Measurements from ENCODE around the gene PROM1. TPM values are rescaled to one million over a fixed set of nuclear protein-coding genes. Genes with fewer than 3 reads are reported as not detected.

Gene PROM1
- total and polyA plus RNA-seq, 2 of the 4 experiments (the other 2 are of a cell fraction): not detected

- no peaks in the 10 kb centered on the region for H3K36me3 ChIP-seq (ENCODE audit: control insufficient read depth, insufficient read depth, low read length)
- H3K4me1 ChIP-seq (ENCODE audit: control insufficient read depth, insufficient read depth, low read length): no peaks in the 10 kb centered on the region
- no peak overlapping the region for H3K27ac ChIP-seq (ENCODE audit: insufficient read depth, low read length)
- no peaks in the 10 kb centered on the region for H3K9me1 ChIP-seq (ENCODE audit: insufficient read depth, low read length)
- CTCF ChIA-PET: no interaction called here
- H4K8ac ChIP-seq (ENCODE audit: low read depth in 2 of 2, low read length in 2 of 2): no peak overlapping the region
- H3K4me2 ChIP-seq (ENCODE audit: low read depth, low read length): no peak overlapping the region
- no peak overlapping the region for H3K56ac ChIP-seq (ENCODE audit: extremely low read depth, insufficient read depth, low read length)
- BruUV-seq (replicated peaks): no TSS peak
- no peaks in the 10 kb centered on the region for H4K20me1 ChIP-seq (ENCODE audit: insufficient read depth, low read length)
- ATAC-seq (ENCODE audit: low read depth) (no peak), DNase-seq (no peak)
- no peak overlapping the region for H2AK9ac ChIP-seq (replicated peaks; ENCODE audit: low read depth, low read length, poor library complexity)
- H2BK5ac ChIP-seq (ENCODE audit: low read depth, low read length, poor library complexity, severe bottlenecking): no peak overlapping the region
- H2BK15ac ChIP-seq (ENCODE audit: low read depth, low read length): no peak overlapping the region
- peaks cover 8% of the 10 kb centered on the region for H3K9me3 ChIP-seq (ENCODE audit: control insufficient read depth, insufficient read depth, low read length)
- no peak for TF ChIP-seq MXI1 (IDR thresholded peaks at IDR 0.05; ENCODE audit: borderline replicate concordance, low read depth, low read length)
- TF ChIP-seq SMC3 (IDR thresholded peaks at IDR 0.05; ENCODE audit: low read depth, low read length): no peak
- no peak for TF ChIP-seq CHD1 (IDR thresholded peaks at IDR 0.05; ENCODE audit: low read depth, low read length)
- no peak for TF ChIP-seq RCOR1 (IDR thresholded peaks at IDR 0.05; ENCODE audit: insufficient replicate concordance, low read length)
- no peak for TF ChIP-seq BHLHE40 (IDR thresholded peaks at IDR 0.05; ENCODE audit: low read depth, low read length)
- no peak for TF ChIP-seq MAFK (IDR thresholded peaks at IDR 0.05; ENCODE audit: low read depth, low read length)
- TF ChIP-seq, protein P1, sequence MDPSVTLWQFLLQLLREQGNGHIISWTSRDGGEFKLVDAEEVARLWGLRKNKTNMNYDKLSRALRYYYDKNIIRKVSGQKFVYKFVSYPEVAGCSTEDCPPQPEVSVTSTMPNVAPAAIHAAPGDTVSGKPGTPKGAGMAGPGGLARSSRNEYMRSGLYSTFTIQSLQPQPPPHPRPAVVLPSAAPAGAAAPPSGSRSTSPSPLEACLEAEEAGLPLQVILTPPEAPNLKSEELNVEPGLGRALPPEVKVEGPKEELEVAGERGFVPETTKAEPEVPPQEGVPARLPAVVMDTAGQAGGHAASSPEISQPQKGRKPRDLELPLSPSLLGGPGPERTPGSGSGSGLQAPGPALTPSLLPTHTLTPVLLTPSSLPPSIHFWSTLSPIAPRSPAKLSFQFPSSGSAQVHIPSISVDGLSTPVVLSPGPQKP (IDR thresholded peaks at IDR 0.05; ENCODE audit: borderline replicate concordance, low read depth, low read length): no peak
- TF ChIP-seq, protein P2, sequence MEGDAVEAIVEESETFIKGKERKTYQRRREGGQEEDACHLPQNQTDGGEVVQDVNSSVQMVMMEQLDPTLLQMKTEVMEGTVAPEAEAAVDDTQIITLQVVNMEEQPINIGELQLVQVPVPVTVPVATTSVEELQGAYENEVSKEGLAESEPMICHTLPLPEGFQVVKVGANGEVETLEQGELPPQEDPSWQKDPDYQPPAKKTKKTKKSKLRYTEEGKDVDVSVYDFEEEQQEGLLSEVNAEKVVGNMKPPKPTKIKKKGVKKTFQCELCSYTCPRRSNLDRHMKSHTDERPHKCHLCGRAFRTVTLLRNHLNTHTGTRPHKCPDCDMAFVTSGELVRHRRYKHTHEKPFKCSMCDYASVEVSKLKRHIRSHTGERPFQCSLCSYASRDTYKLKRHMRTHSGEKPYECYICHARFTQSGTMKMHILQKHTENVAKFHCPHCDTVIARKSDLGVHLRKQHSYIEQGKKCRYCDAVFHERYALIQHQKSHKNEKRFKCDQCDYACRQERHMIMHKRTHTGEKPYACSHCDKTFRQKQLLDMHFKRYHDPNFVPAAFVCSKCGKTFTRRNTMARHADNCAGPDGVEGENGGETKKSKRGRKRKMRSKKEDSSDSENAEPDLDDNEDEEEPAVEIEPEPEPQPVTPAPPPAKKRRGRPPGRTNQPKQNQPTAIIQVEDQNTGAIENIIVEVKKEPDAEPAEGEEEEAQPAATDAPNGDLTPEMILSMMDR (conservative IDR thresholded peaks at IDR 0.05; ENCODE audit: low read depth, low read length): no peak
- no peak for TF ChIP-seq RAD21 (IDR thresholded peaks at IDR 0.05; ENCODE audit: low read length)
- no peak for TF ChIP-seq RFX5 (IDR thresholded peaks at IDR 0.05; ENCODE audit: low read depth, low read length)
- TF ChIP-seq MAZ (IDR thresholded peaks at IDR 0.05; ENCODE audit: borderline replicate concordance, low read depth, low read length): no peak
- TF ChIP-seq NFE2L2 (IDR thresholded peaks at IDR 0.05; ENCODE audit: low read depth, low read length): no peak
- no peak for TF ChIP-seq CEBPB (IDR thresholded peaks at IDR 0.05; ENCODE audit: low read depth, low read length)
- POLR2A ChIA-PET (ENCODE audit: unreplicated experiment): no interaction called here
- no peak overlapping the region for H2AK5ac ChIP-seq (ENCODE audit: low read depth, low read length)
- no peak overlapping the region for H3K4me3 ChIP-seq (ENCODE audit: insufficient read depth, low read depth, low read length)
- dilution Hi-C loops (cut with HindIII; ENCODE audit: low sequenced_read_pairs, unreplicated experiment): no loop called here
- H3K23ac ChIP-seq (ENCODE audit: low read depth, low read length): no peak overlapping the region
- H2AFZ ChIP-seq (replicated peaks; ENCODE audit: low read length, poor library complexity): no peak overlapping the region
- H4K91ac ChIP-seq (ENCODE audit: insufficient read depth, low read depth, low read length): no peak overlapping the region
- H4K5ac ChIP-seq (ENCODE audit: low read depth, low read length): no peak overlapping the region
- H3K79me1 ChIP-seq (ENCODE audit: low read depth in 1 of 2, low read length in 2 of 2): no peaks in the 10 kb centered on the region
- H3K14ac ChIP-seq (replicated peaks; ENCODE audit: low read depth, low read length): no peak overlapping the region
- intact Hi-C loops (cut with micrococcal nuclease): no loop called here
- in situ Hi-C loops (cut with MboI; ENCODE audit: low sequenced_read_pairs): no loop called here
- no peak overlapping the region for H3K4ac ChIP-seq (ENCODE audit: low read depth, low read length)
- no peak overlapping the region for H3K18ac ChIP-seq (ENCODE audit: low read depth, low read length)
- H3K27me3 ChIP-seq (ENCODE audit: control insufficient read depth, insufficient read depth, low read length): peaks cover 50% of the 10 kb centered on the region
- H3K9ac ChIP-seq (ENCODE audit: low read depth, low read length): no peak overlapping the region
- no CpG with 5 or more reads among the region's 2 CpGs for WGBS, 2 experiments (ENCODE audit: extremely low coverage in 2 of 2, insufficient read length in 1 of 2)
- no peak overlapping the region for H2BK120ac ChIP-seq (ENCODE audit: low read depth, low read length)
- no peak overlapping the region for H2BK20ac ChIP-seq (ENCODE audit: low read depth, low read length)
These were observed 4.8 kb upstream of the PROM1 start for GRCh38 chr4:16088601-16089000.
